ENCODE measurements around the gene DLL4.

Gene DLL4

DNA sequence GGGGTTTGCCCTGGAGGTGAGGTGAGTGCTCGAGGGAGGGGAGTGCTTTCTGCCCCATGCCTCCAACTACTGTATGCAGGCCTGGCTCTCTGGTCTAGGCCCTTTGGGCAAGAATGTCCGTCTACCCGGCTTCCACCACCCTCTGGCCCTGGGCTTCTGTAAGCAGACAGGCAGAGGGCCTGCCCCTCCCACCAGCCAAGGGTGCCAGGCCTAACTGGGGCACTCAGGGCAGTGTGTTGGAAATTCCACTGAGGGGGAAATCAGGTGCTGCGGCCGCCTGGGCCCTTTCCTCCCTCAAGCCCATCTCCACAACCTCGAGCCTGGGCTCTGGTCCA, 9.4 kb downstream of the DLL4 start:
- Mint-ChIP-seq H3K4me3 (no peak overlapping the region), H3K27me3 (ENCODE audit: low read depth) (peaks cover 2% of the 10 kb centered on the region), H3K9me3 (no peaks in the 10 kb centered on the region)

DNA sequence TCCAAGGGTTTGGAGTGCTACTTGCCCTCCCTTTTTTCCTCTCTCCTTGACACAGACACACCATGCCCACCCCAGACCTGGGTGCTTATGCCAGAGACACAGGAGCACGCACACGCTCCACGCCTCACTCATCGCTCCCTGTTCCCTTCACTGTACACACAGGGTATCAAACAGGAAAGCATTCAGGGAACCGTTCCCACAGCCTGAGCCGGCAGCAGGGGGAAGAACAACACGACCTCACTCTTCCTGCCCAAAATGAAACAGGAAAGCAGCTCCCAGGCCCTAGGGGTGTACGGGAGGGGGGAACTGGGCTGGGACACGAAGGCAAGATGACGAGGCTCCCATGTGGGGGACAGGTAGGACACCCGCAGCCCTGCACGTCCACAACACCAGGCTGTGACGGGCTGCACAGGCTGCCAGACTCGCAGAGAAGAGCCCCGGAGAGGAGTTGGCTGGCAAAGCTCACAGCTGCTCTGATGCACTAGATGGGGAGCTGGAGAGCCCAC, 11.2 kb downstream of the DLL4 start:
- Mint-ChIP-seq H3K36me3 (ENCODE audit: low read depth) (no peaks in the 10 kb centered on the region), H3K27ac (no peak overlapping the region), H3K4me3 (no peak overlapping the region), H3K4me1 (ENCODE audit: low read depth) (peaks cover 21% of the 10 kb centered on the region), H3K27me3 (ENCODE audit: low read depth) (no peaks in the 10 kb centered on the region), H3K9me3 (no peaks in the 10 kb centered on the region)
- no peak for DNase-seq (ENCODE audit: low spot score)

More for the DNA sequence above, 9.4 kb downstream of the DLL4 start:
- no peaks in the 10 kb centered on the region for H3K36me3 Mint-ChIP-seq (ENCODE audit: low read depth)
- H3K4me1 Mint-ChIP-seq (ENCODE audit: low read depth) = peaks cover 21% of the 10 kb centered on the region
- no peak overlapping the region for H3K27ac Mint-ChIP-seq
- no peak for DNase-seq (ENCODE audit: low spot score)

DNA sequence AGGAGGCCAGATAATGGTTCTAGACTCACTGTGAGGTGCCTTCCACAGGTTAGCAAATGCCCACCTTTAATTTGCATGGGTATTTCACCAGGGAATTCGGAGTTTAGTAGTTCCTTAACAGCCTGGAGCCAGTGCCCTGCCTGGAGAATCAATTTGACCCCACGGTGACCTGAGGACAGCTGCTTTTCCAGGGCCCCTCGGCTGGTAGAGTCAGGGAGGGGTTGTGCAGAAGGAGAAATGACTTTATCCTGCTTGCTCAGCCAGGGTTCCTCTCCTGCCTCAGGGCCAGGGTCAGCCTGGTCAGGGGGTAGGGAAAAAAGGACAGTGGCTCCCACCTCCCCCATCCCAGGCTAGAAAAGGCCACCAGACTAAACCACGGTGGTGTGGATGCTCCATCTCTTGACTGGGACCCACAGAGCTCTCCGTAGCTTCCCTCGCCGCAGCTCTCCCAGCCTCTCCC, 12.0 kb downstream of the DLL4 start:
- Mint-ChIP-seq H3K36me3 (ENCODE audit: low read depth) (no peaks in the 10 kb centered on the region), H3K27me3 (ENCODE audit: low read depth) (no peaks in the 10 kb centered on the region), H3K4me1 (ENCODE audit: low read depth) (peaks cover 25% of the 10 kb centered on the region), H3K4me3 (peak overlapping the region; percentile 14), H3K9me3 (no peaks in the 10 kb centered on the region), H3K27ac (no peak overlapping the region)
- no peak for DNase-seq (ENCODE audit: low spot score)

DNA sequence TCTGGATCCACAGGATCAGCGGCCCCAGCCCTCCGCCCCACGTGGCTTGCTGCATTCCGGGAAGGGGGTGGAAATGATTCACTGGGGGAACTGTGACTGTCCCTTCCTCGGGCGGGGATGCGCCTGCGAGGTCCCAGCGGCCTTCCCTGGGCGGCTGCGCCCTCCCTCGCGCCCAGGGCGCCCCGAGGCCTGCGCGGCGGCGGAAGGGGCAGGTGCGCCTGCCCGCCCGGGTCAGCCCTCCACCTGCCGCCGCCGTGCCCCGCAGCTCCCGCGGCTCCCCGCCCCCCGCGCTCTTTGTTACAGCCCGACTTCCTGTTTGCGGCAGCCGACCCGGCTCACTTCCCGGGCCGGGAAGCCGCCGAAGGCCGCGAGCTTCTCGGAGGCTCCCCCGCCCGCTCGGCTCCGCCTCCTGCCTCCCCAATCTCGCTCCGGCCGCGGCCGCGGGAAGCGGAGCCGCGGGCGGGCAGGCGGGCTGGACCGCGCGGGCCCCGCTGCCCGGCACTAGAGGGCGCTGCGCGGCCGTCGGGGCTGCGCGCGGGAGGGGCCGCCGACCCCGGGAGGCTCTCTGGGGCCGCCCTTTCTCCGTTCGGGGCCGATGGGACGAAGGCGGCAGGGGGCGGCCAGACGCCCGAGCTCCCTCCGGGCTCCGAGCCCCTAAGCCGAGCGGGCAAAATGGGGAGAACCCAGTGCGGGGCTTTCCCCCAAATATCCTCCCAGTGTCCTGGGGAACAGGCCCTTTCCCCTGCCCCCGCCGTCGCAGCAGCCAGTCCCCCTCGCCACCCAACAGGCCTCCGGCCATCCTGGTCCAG, 12.6 kb downstream of the DLL4 start:
- Mint-ChIP-seq H3K4me1 (ENCODE audit: low read depth) (peaks cover 27% of the 10 kb centered on the region), H3K9me3 (no peaks in the 10 kb centered on the region), H3K27ac (no peak overlapping the region), H3K27me3 (ENCODE audit: low read depth) (no peaks in the 10 kb centered on the region), H3K4me3 (peak overlapping the region; percentile 83), H3K36me3 (ENCODE audit: low read depth) (no peaks in the 10 kb centered on the region)
- peak; percentile 76 for DNase-seq (ENCODE audit: low spot score)

DNA sequence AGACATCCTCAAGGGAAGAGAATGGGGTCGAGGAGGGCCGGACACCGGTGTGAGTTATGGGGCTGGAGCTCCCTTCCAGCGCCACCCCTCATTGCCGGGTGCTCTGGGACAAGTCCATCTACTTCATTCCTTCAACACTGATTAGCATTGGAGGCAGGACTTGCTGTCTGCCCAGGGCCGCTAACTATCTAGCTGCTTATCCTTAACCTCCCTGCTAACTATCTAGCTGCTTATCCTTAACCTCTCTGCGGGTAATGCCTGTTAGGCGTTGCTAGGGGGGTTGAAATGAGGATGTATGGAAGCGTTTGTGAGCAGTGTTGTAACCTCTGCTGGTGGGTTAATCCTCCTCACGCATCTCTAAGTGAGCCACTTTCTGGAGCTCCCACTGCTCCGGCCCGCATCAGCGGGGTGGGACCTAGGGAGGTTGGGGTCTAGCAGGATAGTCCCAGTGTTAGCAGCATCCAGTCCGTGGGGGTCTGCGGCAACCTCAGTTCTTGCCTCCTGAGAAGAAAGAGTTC, 13.3 kb downstream of the DLL4 start:
- no peak for DNase-seq (ENCODE audit: low spot score)
- Mint-ChIP-seq H3K27me3 (ENCODE audit: low read depth) (no peaks in the 10 kb centered on the region), H3K4me3 (peak overlapping the region; percentile 83), H3K36me3 (ENCODE audit: low read depth) (no peaks in the 10 kb centered on the region), H3K9me3 (no peaks in the 10 kb centered on the region), H3K4me1 (ENCODE audit: low read depth) (peaks cover 27% of the 10 kb centered on the region), H3K27ac (peak overlapping the region; percentile 43)

DNA sequence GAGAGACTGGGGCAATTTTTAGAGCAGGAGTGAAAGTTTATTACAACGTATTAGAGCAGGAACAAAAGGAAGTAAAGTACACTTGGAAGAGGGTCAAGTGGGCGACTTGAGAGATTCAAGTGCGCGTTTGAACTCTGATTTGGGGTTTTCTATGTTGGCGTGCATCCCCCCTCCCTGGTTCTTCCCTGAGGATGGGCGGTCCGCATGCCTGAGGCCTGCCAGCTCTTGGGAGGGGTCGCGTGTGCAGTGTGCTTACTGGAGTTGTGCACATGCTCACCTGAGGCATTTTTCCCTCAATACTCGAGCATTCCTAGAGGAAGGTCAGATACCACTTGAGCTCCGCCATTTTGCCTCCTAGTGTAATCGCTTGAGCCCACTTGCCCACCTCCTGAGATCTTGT, 13.7 kb downstream of the DLL4 start:
- no peaks in the 10 kb centered on the region for H3K27me3 Mint-ChIP-seq (ENCODE audit: low read depth)
- H3K9me3 Mint-ChIP-seq = no peaks in the 10 kb centered on the region
- H3K4me3 Mint-ChIP-seq = peak overlapping the region; percentile 83
- H3K27ac Mint-ChIP-seq = no peak overlapping the region
- no peak for DNase-seq (ENCODE audit: low spot score)
- peaks cover 27% of the 10 kb centered on the region for H3K4me1 Mint-ChIP-seq (ENCODE audit: low read depth)
- no peaks in the 10 kb centered on the region for H3K36me3 Mint-ChIP-seq (ENCODE audit: low read depth)

DNA sequence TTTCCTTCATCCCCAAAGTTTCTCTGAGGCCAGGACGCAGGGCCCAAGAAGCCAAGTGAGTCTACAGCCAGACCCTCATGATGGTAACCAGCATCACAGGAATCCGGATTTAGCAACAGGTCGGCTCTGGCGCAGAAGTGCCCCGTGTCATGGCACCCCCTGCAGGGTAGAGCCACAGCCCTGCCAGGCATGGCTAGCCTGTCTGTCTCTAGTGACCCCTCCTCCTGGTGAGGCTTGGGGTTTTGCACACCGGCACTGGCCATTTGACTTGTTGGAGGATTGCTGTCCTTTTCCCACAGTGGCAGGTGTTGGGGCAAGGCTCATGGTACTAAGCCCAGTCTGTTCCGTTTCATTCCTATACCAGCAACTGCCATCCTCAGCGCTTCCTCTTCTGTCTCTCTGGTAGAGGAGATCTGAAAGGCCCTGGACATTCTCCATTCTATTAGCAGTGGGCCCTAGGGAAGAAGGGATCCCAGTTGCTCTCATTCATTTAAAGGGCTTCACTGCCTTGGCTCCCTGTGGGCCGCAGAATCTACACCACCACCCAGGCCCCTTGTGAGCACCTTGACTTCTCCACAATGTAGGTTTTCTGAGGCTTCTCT, 14.7 kb downstream of the DLL4 start:
- H3K4me3 Mint-ChIP-seq = peak overlapping the region; percentile 83

DNA sequence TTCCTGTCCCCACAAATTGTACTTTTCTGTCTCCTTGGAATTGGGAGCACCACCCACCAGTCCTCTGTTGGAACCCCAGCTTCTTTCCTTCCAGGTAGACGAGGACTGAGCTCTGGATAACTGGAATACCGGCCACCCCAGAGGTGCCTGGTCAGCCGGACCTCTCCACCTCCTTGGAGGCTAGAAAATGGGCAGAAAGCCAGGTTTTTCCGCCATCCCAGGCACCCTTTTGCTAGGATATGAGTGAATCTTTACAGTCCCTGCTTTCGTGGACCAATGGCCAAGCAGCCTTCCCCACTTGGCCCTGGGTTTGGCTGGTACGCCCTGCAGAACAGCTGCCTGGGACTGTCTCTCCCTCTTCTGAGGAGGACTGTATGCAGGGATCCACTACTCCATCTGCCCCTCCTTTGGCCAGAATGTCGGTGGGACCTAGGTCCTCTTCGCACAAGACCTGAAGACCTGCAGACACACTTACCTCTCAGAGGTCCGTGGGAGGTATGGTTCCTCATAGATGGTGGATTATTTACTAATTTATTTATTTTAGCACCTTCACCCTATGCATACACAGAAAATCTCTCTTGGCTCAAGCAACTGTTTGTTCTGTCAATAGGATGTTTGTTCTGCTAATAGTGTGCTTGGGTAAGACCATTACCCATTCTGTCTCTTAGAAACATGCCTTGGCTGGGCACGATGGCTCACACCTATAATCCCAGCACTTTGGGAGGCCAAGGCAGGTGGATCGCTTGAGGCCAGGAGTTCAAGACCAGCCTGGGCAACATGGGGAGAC, 15.6 kb downstream of the DLL4 start:
- Mint-ChIP-seq H3K36me3 (ENCODE audit: low read depth) (no peaks in the 10 kb centered on the region), H3K4me1 (ENCODE audit: low read depth) (peaks cover 30% of the 10 kb centered on the region), H3K4me3 (peak overlapping the region; percentile 4), H3K9me3 (no peaks in the 10 kb centered on the region), H3K27me3 (ENCODE audit: low read depth) (no peaks in the 10 kb centered on the region), H3K27ac (no peak overlapping the region)
- no peak for DNase-seq (ENCODE audit: low spot score)

More for the DNA sequence above, 14.7 kb downstream of the DLL4 start:
- Mint-ChIP-seq H3K4me1 (ENCODE audit: low read depth) (peaks cover 27% of the 10 kb centered on the region), H3K9me3 (no peaks in the 10 kb centered on the region), H3K36me3 (ENCODE audit: low read depth) (no peaks in the 10 kb centered on the region), H3K27me3 (ENCODE audit: low read depth) (no peaks in the 10 kb centered on the region), H3K27ac (no peak overlapping the region)
- no peak for DNase-seq (ENCODE audit: low spot score)

DNA sequence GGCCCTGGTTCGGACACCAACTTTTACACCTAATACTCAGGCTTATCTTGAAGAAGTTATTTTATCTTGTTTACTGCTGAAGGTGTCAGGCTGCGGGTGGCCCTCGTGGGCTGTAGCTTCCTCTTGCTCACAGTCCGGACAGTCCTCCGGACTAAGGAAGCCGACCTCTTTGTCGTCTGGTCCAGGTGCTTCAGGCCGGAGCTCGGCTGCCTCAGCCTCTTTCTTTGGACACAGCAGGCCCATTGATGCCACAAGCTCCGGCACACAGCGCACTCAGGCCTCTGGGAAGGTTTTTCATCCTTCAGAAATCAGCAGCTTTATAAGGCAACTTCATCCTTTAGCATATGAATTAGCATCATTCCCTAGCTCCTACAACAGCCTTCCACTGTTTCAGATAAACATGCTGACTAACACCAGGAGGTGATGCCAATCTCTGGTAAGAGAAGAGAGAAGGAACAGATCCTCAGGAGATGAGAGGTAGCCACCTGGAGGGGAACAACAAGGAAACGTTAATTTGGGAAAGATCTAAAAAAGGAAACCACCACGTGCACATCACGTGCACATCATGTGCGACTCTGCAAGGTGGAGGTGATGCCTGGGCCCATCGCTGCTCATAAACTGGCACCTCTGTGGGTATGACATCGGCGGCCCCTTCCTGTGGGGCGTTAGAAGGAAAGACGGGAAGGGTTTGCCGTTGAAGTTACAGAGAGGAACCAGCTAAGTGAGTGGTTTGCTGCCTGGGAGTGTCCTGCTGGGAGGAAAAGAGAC, 19.8 kb downstream of the DLL4 start:
- peaks cover 25% of the 10 kb centered on the region for H3K4me1 Mint-ChIP-seq (ENCODE audit: low read depth)
- H3K27me3 Mint-ChIP-seq (ENCODE audit: low read depth) = no peaks in the 10 kb centered on the region
- H3K27ac Mint-ChIP-seq = no peak overlapping the region

DNA sequence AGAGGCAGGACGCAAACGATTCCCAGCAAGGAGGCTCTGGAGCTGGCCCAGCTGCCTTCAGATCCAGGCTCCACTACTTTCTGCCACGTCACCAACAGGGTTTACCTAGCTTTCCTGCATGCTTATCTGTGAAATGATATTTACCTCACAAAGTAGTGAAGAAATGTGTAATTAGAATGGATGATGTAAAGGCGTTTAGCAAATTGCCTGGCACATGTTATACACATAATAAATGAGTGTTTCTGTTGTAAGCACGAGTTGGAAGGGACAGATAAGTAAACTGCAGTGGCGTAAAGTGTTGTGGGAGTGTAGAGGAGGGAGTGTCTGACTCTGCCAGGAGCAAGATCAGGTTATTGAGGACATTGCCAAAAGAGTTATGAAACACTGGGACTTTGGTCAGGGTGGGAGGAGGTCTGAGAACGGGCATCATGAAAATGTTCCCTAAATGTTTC, 20.6 kb downstream of the DLL4 start:
- Mint-ChIP-seq H3K4me3 (no peak overlapping the region), H3K36me3 (ENCODE audit: low read depth) (no peaks in the 10 kb centered on the region), H3K27me3 (ENCODE audit: low read depth) (no peaks in the 10 kb centered on the region), H3K4me1 (ENCODE audit: low read depth) (peaks cover 33% of the 10 kb centered on the region), H3K27ac (no peak overlapping the region), H3K9me3 (no peaks in the 10 kb centered on the region)
- DNase-seq (ENCODE audit: low spot score) = no peak

More for the DNA sequence above, 19.8 kb downstream of the DLL4 start:
- Mint-ChIP-seq H3K9me3 (no peaks in the 10 kb centered on the region), H3K36me3 (ENCODE audit: low read depth) (no peaks in the 10 kb centered on the region), H3K4me3 (no peak overlapping the region)
- no peak for DNase-seq (ENCODE audit: low spot score)

DNA sequence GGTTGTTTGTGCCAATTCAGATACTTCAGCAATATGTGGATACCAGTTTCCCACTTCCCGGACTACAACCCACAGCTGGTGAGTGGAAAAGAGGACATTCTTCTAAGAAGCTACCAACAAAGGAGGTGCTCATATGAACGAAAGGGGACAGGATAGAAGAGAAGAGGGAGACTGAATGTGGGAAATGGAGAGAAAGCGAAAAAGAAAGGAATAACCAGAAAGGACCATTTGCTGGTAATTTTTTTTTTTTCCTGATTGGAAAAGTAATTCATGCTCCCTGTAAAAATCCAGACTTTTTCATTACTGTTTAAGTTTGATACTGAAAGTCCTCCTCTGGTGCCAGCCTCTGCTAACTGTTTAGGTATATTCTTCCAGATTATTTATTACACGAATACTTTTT, 22.6 kb downstream of the DLL4 start:
- DNase-seq (ENCODE audit: low spot score) = no peak
- Mint-ChIP-seq H3K27me3 (ENCODE audit: low read depth) (no peaks in the 10 kb centered on the region), H3K9me3 (no peaks in the 10 kb centered on the region), H3K4me1 (ENCODE audit: low read depth) (peaks cover 33% of the 10 kb centered on the region), H3K4me3 (peak overlapping the region; percentile 88), H3K36me3 (ENCODE audit: low read depth) (peaks cover 4% of the 10 kb centered on the region), H3K27ac (peak overlapping the region; percentile 32)

DNA sequence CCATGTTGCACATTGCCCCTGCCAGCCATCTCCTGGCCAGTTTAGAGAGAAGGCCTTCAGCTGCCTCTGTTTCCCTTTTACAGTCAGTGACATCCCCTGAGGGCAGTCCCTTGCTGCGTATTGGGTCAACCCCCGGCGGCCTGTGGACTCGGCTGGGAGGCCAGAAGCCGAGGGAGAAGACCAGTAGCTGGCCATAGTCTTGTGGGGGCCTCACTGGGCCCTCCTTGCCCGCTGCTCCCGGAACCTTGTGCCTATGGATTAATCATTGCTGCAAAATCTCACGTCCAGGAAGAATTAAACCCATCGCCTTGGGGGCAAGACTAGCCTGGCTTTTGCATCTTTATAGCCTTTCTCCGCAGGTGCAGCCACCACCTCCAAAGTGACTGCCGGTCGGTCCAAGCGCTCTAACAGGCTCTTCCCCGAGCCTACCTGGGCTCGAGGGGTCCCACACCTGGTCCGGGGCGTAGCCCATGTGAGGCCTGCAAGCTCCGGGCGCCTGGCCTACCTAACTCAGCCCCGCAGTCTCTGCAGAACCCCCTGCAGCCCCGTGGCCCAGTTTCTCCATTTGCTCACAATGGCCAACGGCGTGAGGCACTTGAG, 23.3 kb downstream of the DLL4 start:
- peak overlapping the region; percentile 85 for H3K27ac Mint-ChIP-seq
- H3K4me3 Mint-ChIP-seq = peak overlapping the region; percentile 88
- H3K27me3 Mint-ChIP-seq (ENCODE audit: low read depth) = no peaks in the 10 kb centered on the region
- H3K9me3 Mint-ChIP-seq = no peaks in the 10 kb centered on the region
- DNase-seq (ENCODE audit: low spot score) = no peak
- peaks cover 4% of the 10 kb centered on the region for H3K36me3 Mint-ChIP-seq (ENCODE audit: low read depth)
- H3K4me1 Mint-ChIP-seq (ENCODE audit: low read depth) = peaks cover 33% of the 10 kb centered on the region

Measured in T-helper 2 cell treated with Interferon-gamma antibody and Interleukin-4, amounts not matched to agents 5 μg/mL and 100 μg/mL, for 36 hours (primary cell).